Adrenal gland (tissue), 5 donors: ENCODE data around the gene PLA2G12B.

Source experiments
- POLR2A ChIP-seq, 2 donors: fragments of 450-650 bp; IDR thresholded peaks; one replicate each; pipeline ENCODE4 v1.6.1; 2017; ENCODE audit warnings: antibody characterized with exemption in 2 of 2, mild to moderate bottlenecking in 2 of 2, moderate library complexity in 1 of 2
- TF ChIP-seq, protein P1 (sequence below), 6 experiments: fragments of 450-650 bp in 4 of 6; fragments of 200-600 bp in 2 of 6; sonication (generic) in 1 of 6; IDR thresholded peaks; 1 replicate in 5 of 6; 2 replicates in 1 of 6; pipeline versions ENCODE4 v1.5.1 to v1.8.0; 2016 to 2021; ENCODE audit warnings: antibody characterized with exemption in 6 of 6, mild to moderate bottlenecking in 2 of 6, moderate library complexity in 1 of 6
- donor health status: DM: no; HTN: no; CAD: no.

DNA sequence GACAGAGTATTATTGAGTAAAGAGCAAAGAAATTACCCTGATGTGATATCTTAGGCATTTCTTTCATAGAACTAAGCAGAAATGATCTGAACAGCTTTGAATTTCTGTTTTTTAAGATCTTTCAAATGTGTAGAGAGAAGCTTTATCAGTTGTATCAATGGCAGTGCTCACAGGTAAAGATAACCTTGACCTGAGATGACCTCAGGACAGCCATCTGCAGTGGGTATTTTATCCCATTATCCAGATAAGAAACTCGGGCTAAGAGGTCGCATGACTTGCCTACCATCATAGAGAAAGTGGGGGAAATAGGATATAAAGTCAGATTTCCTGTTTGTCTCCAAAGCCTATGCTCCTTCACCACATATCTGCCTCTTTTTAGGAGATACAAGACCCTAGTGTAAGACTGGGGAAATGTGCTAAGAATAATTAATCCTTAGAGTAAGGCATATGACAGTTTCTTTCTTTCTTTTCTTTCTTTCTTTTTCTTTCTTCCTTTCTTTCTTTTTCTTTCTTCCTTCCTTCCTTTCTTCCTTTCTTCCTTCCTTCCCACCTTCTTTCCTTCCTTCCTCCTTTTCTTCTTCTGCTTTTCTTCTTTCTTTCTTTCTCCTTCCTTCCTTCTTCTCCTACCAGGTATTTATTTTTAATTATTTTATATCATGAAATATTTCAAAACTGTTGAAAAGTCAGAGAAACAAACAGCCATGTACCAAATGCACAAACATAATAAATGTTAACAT lies 10.9 kb downstream of the PLA2G12B start:
- TF ChIP-seq, protein P1, sequence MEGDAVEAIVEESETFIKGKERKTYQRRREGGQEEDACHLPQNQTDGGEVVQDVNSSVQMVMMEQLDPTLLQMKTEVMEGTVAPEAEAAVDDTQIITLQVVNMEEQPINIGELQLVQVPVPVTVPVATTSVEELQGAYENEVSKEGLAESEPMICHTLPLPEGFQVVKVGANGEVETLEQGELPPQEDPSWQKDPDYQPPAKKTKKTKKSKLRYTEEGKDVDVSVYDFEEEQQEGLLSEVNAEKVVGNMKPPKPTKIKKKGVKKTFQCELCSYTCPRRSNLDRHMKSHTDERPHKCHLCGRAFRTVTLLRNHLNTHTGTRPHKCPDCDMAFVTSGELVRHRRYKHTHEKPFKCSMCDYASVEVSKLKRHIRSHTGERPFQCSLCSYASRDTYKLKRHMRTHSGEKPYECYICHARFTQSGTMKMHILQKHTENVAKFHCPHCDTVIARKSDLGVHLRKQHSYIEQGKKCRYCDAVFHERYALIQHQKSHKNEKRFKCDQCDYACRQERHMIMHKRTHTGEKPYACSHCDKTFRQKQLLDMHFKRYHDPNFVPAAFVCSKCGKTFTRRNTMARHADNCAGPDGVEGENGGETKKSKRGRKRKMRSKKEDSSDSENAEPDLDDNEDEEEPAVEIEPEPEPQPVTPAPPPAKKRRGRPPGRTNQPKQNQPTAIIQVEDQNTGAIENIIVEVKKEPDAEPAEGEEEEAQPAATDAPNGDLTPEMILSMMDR (IDR thresholded peaks at IDR 0.05), result no peak
- no peak for TF ChIP-seq POLR2A (IDR thresholded peaks at IDR 0.05)
